Keratinocyte (primary cell): ENCODE results near the gene PSMB2. TPM values are rescaled to one million over a fixed set of nuclear protein-coding genes. Genes with fewer than 3 reads are reported as not detected.

Experiments
- DNase-seq: peaks from one replicate; pipeline ENCODE4 v3.0.0-alpha.2; 2011; ENCODE audit warnings: low read depth, missing footprints, low spot score
- FAIRE-seq: peaks from 2 replicates; lab custom pipeline; 2011; peaks lifted over from hg19 to GRCh38; lab: Jason Lieb, UNC
- H2AFZ ChIP-seq: 2 replicates; pipeline ENCODE4 v1.6.0; 2012; ENCODE audit warnings: low read length, control low read depth, inconsistent platforms; ENCODE audit not compliant: control insufficient read depth
- H3K27ac ChIP-seq: 2 replicates; pipeline ENCODE4 v1.5.1; 2011; ENCODE audit warnings: low read length; ENCODE audit not compliant: control insufficient read depth, insufficient read depth
- H3K27me3 ChIP-seq: 3 replicates; pipeline ENCODE4 v1.6.0; 2011; ENCODE audit warnings: low read length; ENCODE audit not compliant: control insufficient read depth, insufficient read depth; ENCODE audit errors: extremely low read depth
- H3K36me3 ChIP-seq, 2 experiments: 2 replicates in 1 of 2; 3 replicates in 1 of 2; pipeline ENCODE4 v1.5.1; 2011; ENCODE audit warnings: low read length in 2 of 2, mild to moderate bottlenecking in 1 of 2; ENCODE audit not compliant: control insufficient read depth in 2 of 2, insufficient read depth in 2 of 2; ENCODE audit errors: extremely low read depth in 1 of 2
- H3K4me1 ChIP-seq: 3 replicates; pipeline ENCODE4 v1.5.1; 2011; ENCODE audit warnings: low read length; ENCODE audit not compliant: control insufficient read depth, insufficient read depth; ENCODE audit errors: extremely low read depth
- H3K4me2 ChIP-seq: 3 replicates; pipeline ENCODE4 v1.6.0; 2011; ENCODE audit warnings: low read depth, low read length; ENCODE audit not compliant: control insufficient read depth, insufficient read depth; ENCODE audit errors: extremely low read depth
- H3K4me3 ChIP-seq, 3 experiments: fragments of 200-600 bp in 1 of 3; sonication (generic) in 1 of 3; 2 replicates in 2 of 3; 3 replicates in 1 of 3; pipeline ENCODE4 v1.5.1; 2011 to 2016; ENCODE audit warnings: low read length in 3 of 3, mild to moderate bottlenecking in 3 of 3, control low read depth in 2 of 3, inconsistent platforms in 1 of 3, low read depth in 1 of 3, mixed read lengths in 1 of 3, mixed run types in 1 of 3, moderate library complexity in 1 of 3; ENCODE audit not compliant: control insufficient read depth in 2 of 3, insufficient read depth in 2 of 3; ENCODE audit errors: extremely low read depth in 1 of 3
- H3K79me2 ChIP-seq: 2 replicates; pipeline ENCODE4 v1.6.0; 2012; ENCODE audit warnings: low read length; ENCODE audit not compliant: control insufficient read depth, insufficient read depth
- H3K9ac ChIP-seq: 3 replicates; pipeline ENCODE4 v1.6.0; 2011; ENCODE audit warnings: low read length; ENCODE audit not compliant: control insufficient read depth, insufficient read depth; ENCODE audit errors: extremely low read depth
- H3K9me1 ChIP-seq: 3 replicates; pipeline ENCODE4 v1.6.0; 2011; ENCODE audit warnings: low read length; ENCODE audit not compliant: control insufficient read depth, insufficient read depth; ENCODE audit errors: extremely low read depth
- H3K9me3 ChIP-seq: 2 replicates; pipeline ENCODE4 v1.5.1; 2012; ENCODE audit warnings: low read depth, low read length; ENCODE audit not compliant: control insufficient read depth
- H4K20me1 ChIP-seq: 3 replicates; pipeline ENCODE4 v1.6.0; 2011; ENCODE audit warnings: low read length; ENCODE audit not compliant: control insufficient read depth, insufficient read depth; ENCODE audit errors: extremely low read depth
- CTCF ChIP-seq, 3 experiments: IDR thresholded peaks in 1 of 3; conservative IDR thresholded peaks in 1 of 3; optimal IDR thresholded peaks in 1 of 3; 2 replicates in 2 of 3; 3 replicates in 1 of 3; pipeline versions ENCODE3 to v1.5.1; 2011; ENCODE audit warnings: low read length in 3 of 3, mild to moderate bottlenecking in 3 of 3, moderate library complexity in 2 of 3, control low read depth in 1 of 3, inconsistent platforms in 1 of 3; ENCODE audit not compliant: insufficient read depth in 2 of 3; ENCODE audit errors: extremely low read depth in 1 of 3
- EZH2 ChIP-seq: IDR thresholded peaks from one replicate; pipeline ENCODE4 v1.6.1; 2012; ENCODE audit warnings: inconsistent platforms, mild to moderate bottlenecking, low read length, moderate library complexity
- dilution Hi-C: fragments of 300-500 bp; cut with MboI; formaldehyde crosslinking; loops from one replicate; pipeline ENCODE4 v1.7.0; 2020; ENCODE audit warnings: low sequenced_read_pairs; ENCODE audit not compliant: extremely low pct_ligation_motif_present
- polyA plus RNA-seq, 5 experiments: library from polyadenylated mRNA; depleted of rRNA in 3 of 5; stranded (reverse) in 3 of 5; stranded (forward) in 1 of 5; unstranded in 1 of 5; fragments of >200 nt; gene quantifications; 1 replicate in 1 of 5; 2 replicates in 3 of 5; 3 replicates in 1 of 5; pipeline versions ENCODE4 v1.2.1 to v1.2.3, GENCODE V29; 2011 to 2012; ENCODE audit warnings: missing spikeins in 2 of 5, low read depth in 1 of 5, low replicate concordance in 1 of 5

The PSMB2 gene
- polyA plus RNA-seq, 1 donor (not counting 4 experiments of a cell fraction or from before 2014, with no cell fraction given): 108 TPM

- Histone ChIP-seq H3K9me3 (no peaks in the 10 kb centered on the region), H3K4me1 (peaks cover 33% of the 10 kb centered on the region)
These were observed 71.4 kb downstream of the PSMB2 start for GRCh38 chr1:35569936-35570335.

GRCh38 chr1:35568975-35569395, 72.3 kb downstream of the PSMB2 start:
- Histone ChIP-seq H3K4me3 (no peak overlapping the region), H3K79me2 (no peaks in the 10 kb centered on the region), H4K20me1 (peaks cover 3% of the 10 kb centered on the region), H3K9me3 (no peaks in the 10 kb centered on the region), H3K36me3 (peaks cover 2 to 3% of the 10 kb centered on the region in 2 experiments), H3K9me1 (no peaks in the 10 kb centered on the region), H3K4me2 (no peak overlapping the region), H3K27me3 (peaks cover 9% of the 10 kb centered on the region), H3K4me1 (peaks cover 35% of the 10 kb centered on the region), H3K9ac (no peak overlapping the region), H3K27ac (no peak overlapping the region), H2AFZ (no peak overlapping the region)
- FAIRE-seq (peak; percentile 79), DNase-seq (no peak)
- TF ChIP-seq EZH2: no peak
- TF ChIP-seq CTCF (optimal IDR thresholded peaks at IDR 0.05 in 1 of 3, IDR thresholded peaks at IDR 0.05 in 1 of 3, conservative IDR thresholded peaks at IDR 0.05 in 1 of 3; ENCODE audit: extremely low read depth in 1 of 3, insufficient read depth in 2 of 3, low read length in 3 of 3): peak; percentile 87 to 97 (median 96)
- dilution Hi-C loops: no loop called here

More at GRCh38 chr1:35569936-35570335, 71.4 kb downstream of the PSMB2 start:
- no peak overlapping the region for H3K4me3 ChIP-seq
- no peaks in the 10 kb centered on the region for H3K9me1 ChIP-seq
- H2AFZ ChIP-seq: no peak overlapping the region
- no peak for TF ChIP-seq CTCF (optimal IDR thresholded peaks at IDR 0.05 in 1 of 3, IDR thresholded peaks at IDR 0.05 in 1 of 3, conservative IDR thresholded peaks at IDR 0.05 in 1 of 3; ENCODE audit: extremely low read depth in 1 of 3, insufficient read depth in 2 of 3, low read length in 3 of 3)
- TF ChIP-seq EZH2: no peak
- H4K20me1 ChIP-seq: no peaks in the 10 kb centered on the region
- dilution Hi-C loops: no loop called here
- FAIRE-seq (peak; percentile 52), DNase-seq (no peak)
- H3K27ac ChIP-seq: peak overlapping the region; percentile 13
- H3K36me3 ChIP-seq: peaks cover 1 to 3% of the 10 kb centered on the region in 2 experiments
- no peak overlapping the region for H3K4me2 ChIP-seq
- H3K79me2 ChIP-seq: no peaks in the 10 kb centered on the region
- H3K27me3 ChIP-seq: peaks cover 14% of the 10 kb centered on the region
- H3K9ac ChIP-seq: no peak overlapping the region
